B cell (primary cell): ENCODE results near the gene ZMPSTE24. TPM values are rescaled to one million over a fixed set of nuclear protein-coding genes. Genes with fewer than 3 reads are reported as not detected.

Source experiments
- ATAC-seq: fragments of 200-7000 bp; cut with Tn5 transposase; one replicate; pipeline ENCODE4 v1.10.0; 2021; ENCODE audit warnings: low read depth, mild to moderate bottlenecking, moderate number of reproducible peaks, moderate library complexity
- CTCF ChIA-PET: fragments of 350-600 bp; sonication (Branson Sonifier 250); formaldehyde crosslinking; loops from one replicate; lab custom pipeline; 2021; ENCODE audit warnings: antibody characterized with exemption, inconsistent platforms; lab: Charles Lee
- POLR2A ChIA-PET: fragments of 350-600 bp; sonication (Branson Sonifier 250); formaldehyde crosslinking; loops from one replicate; lab custom pipeline; 2021; ENCODE audit warnings: antibody characterized with exemption; lab: Charles Lee
- DNase-seq: peaks from one replicate; pipeline ENCODE4 v3.0.0; 2013
- H2AFZ ChIP-seq: 2 replicates; pipeline ENCODE4 v1.6.1; 2012; ENCODE audit warnings: mild to moderate bottlenecking, low read depth, low read length; ENCODE audit not compliant: insufficient read depth, poor library complexity, severe bottlenecking
- H3K27ac ChIP-seq, 2 donors: 1 replicate in 1 of 2; 2 replicates in 1 of 2; pipeline ENCODE4 v1.5.1; 2012 to 2013; ENCODE audit warnings: low read length in 2 of 2, mild to moderate bottlenecking in 2 of 2, moderate library complexity in 1 of 2
- H3K27me3 ChIP-seq, 4 experiments: fragments of 200-600 bp in 1 of 4; sonication (generic) in 1 of 4; replicated peaks in 1 of 4; 1 replicate in 2 of 4; 2 replicates in 2 of 4; pipeline versions ENCODE4 v1.6.1 to v1.7.0; 2013 to 2016; ENCODE audit warnings: low read length in 3 of 4, mild to moderate bottlenecking in 2 of 4, mixed read lengths in 1 of 4, moderate library complexity in 1 of 4; ENCODE audit not compliant: insufficient read depth in 4 of 4, control insufficient read depth in 3 of 4; ENCODE audit errors: control extremely low read depth in 1 of 4
- H3K36me3 ChIP-seq, 2 experiments: replicated peaks in 1 of 2; 1 replicate in 1 of 2; 2 replicates in 1 of 2; pipeline versions ENCODE4 v1.6.1 to v1.7.1; 2013; ENCODE audit warnings: low read length in 1 of 2; ENCODE audit not compliant: insufficient read depth in 2 of 2, control insufficient read depth in 1 of 2; ENCODE audit errors: control extremely low read depth in 1 of 2, extremely low read depth in 1 of 2
- H3K4me1 ChIP-seq, 2 donors: fragments of 200-600 bp in 1 of 2; sonication (generic) in 1 of 2; 1 replicate in 1 of 2; 2 replicates in 1 of 2; pipeline versions ENCODE4 v1.5.1 to v1.6.1; 2013 to 2017; ENCODE audit warnings: low read length in 2 of 2; ENCODE audit not compliant: control insufficient read depth in 2 of 2, insufficient read depth in 2 of 2
- H3K4me2 ChIP-seq: replicated peaks from 2 replicates; pipeline ENCODE3; 2012; ENCODE audit warnings: mild to moderate bottlenecking, low read depth, low read length; ENCODE audit not compliant: poor library complexity, severe bottlenecking
- H3K4me3 ChIP-seq, 5 experiments: fragments of 200-600 bp in 1 of 5; sonication (generic) in 1 of 5; 1 replicate in 3 of 5; 2 replicates in 2 of 5; pipeline versions ENCODE4 v1.5.1 to v1.7.0; 2011 to 2016; ENCODE audit warnings: low read length in 4 of 5, mild to moderate bottlenecking in 4 of 5, low read depth in 2 of 5, control low read depth in 1 of 5, moderate library complexity in 1 of 5; ENCODE audit not compliant: insufficient read depth in 1 of 5; ENCODE audit errors: control extremely low read depth in 1 of 5, extremely low read depth in 1 of 5
- H3K79me2 ChIP-seq: fragments of 200-600 bp; sonication (generic); one replicate; pipeline ENCODE4 v1.6.0; 2016; ENCODE audit warnings: low read length; ENCODE audit not compliant: control insufficient read depth, insufficient read depth
- H3K9ac ChIP-seq: fragments of 200-600 bp; sonication (generic); 2 replicates; pipeline ENCODE4 v1.6.1; 2017; ENCODE audit warnings: mild to moderate bottlenecking, low read length, moderate library complexity
- H3K9me3 ChIP-seq, 3 donors: one replicate each; pipeline versions ENCODE4 v1.6.1 to v1.7.1; 2013; ENCODE audit warnings: low read length in 2 of 3; ENCODE audit not compliant: control insufficient read depth in 2 of 3, insufficient read depth in 1 of 3; ENCODE audit errors: control extremely low read depth in 1 of 3
- H4K20me1 ChIP-seq: 2 replicates; pipeline ENCODE4 v1.6.0; 2012; ENCODE audit warnings: mild to moderate bottlenecking, low read length; ENCODE audit not compliant: insufficient read depth, control insufficient read depth, poor library complexity, severe bottlenecking
- H3K27ac Mint-ChIP-seq: one replicate; pipeline ENCODE4 v1.8.0; 2021; ENCODE audit warnings: mixed read lengths
- H3K27me3 Mint-ChIP-seq: one replicate; pipeline ENCODE4 v1.8.0; 2021; ENCODE audit warnings: mixed read lengths
- H3K4me1 Mint-ChIP-seq: one replicate; pipeline ENCODE4 v1.8.0; 2021; ENCODE audit warnings: mixed read lengths
- H3K4me3 Mint-ChIP-seq: one replicate; pipeline ENCODE4 v1.8.0; 2021; ENCODE audit warnings: mixed read lengths
- H3K9me3 Mint-ChIP-seq: one replicate; pipeline ENCODE4 v1.8.0; 2022; ENCODE audit warnings: mixed read lengths; ENCODE audit not compliant: insufficient read depth
- CTCF ChIP-seq: fragments of 200-600 bp; IDR thresholded peaks from one replicate; pipeline ENCODE4 v1.8.0; 2022; ENCODE audit warnings: antibody characterized with exemption, mild to moderate bottlenecking
- EZH2 ChIP-seq: IDR thresholded peaks from 2 replicates; pipeline ENCODE4 v1.6.1; 2012; ENCODE audit warnings: borderline replicate concordance, low read depth, mild to moderate bottlenecking, moderate library complexity, low read length; ENCODE audit not compliant: insufficient read depth, poor library complexity, severe bottlenecking
- WGBS: methylation state at CpG from one replicate; pipeline ENCODE4 v1.1.5; 2013; ENCODE audit warnings: missing lambda C conversion rate; ENCODE audit not compliant: insufficient coverage; 5-methylcytosine and 5-hydroxymethylcytosine counted together
- intact Hi-C: fragments of 100-400 bp; cut with micrococcal nuclease; formaldehyde crosslinking; loops from one replicate; pipeline ENCODE4 v1.10.0; 2022
- polyA plus RNA-seq: library from polyadenylated mRNA; depleted of rRNA; stranded (reverse); fragments of >200 nt; gene quantifications from 2 replicates; pipeline ENCODE4 v1.2.3, GENCODE V29; 2012
- total RNA-seq, 2 donors: library from RNA; stranded (reverse); fragments of 120-200 nt in 1 of 2; gene quantifications; 1 replicate in 1 of 2; 2 replicates in 1 of 2; pipeline versions ENCODE4 v1.2.3 to v1.2.4, GENCODE V29; 2013 to 2022

Gene ZMPSTE24
- total and polyA plus RNA-seq, 2 donors (not counting 1 experiment from before 2014, with no cell fraction given) = 3.5 to 18.5 TPM

DNA sequence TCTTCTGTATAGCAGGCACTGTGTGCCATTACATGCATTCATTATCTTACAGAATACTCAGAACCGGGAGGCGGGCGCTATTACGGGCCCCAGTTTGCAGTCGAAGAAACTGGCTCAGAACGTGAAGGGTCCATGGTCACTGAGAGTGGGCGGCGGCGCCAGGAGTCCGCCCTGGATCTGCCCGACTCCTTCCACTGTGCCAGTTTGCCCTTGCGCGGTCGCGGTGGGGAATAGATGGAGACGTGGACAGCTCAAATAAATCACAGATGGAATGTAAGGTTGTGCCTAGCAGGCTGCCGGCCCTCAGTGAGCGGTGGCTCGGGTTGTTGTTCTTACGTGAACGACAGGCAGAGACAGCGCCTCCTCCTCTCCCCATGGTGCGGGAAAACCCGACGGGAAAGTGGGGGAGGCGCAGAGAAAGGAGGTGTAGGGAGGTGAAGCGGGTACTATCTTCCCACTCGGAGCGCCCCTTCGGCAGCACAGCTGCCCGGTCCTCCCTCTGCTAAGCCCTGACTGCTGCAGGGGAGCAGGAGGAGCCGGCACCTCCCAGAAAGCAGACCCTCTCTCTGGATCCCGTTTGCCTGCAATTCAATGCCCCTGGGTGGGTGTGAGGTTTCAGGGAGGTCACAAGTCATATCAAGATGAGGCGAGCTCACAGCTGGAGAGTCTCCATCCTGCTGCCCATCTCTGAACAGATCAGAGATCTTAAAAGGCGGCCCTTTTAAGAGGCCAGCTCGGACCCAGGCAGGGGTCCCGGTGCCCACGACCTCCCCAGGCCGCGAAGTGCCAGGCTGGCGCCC is 58.0 kb downstream of the ZMPSTE24 start:
- no peak for TF ChIP-seq CTCF
- TF ChIP-seq EZH2 = no peak
- H3K79me2 ChIP-seq = no peaks in the 10 kb centered on the region
- Mint-ChIP-seq H3K4me3 (peak overlapping the region; percentile 92), H3K27me3 (peaks cover 5% of the 10 kb centered on the region), H3K9me3 (no peaks in the 10 kb centered on the region), H3K4me1 (peaks cover 53% of the 10 kb centered on the region), H3K27ac (peak overlapping the region; percentile 76)
- no peaks in the 10 kb centered on the region for H4K20me1 ChIP-seq
- peak overlapping the region; percentile 74 for H3K9ac ChIP-seq
- H3K27ac ChIP-seq = peak overlapping the region; percentile 10 to 40
- DNase-seq (peak; percentile 69), ATAC-seq (no peak)
- ChIA-PET CTCF (interaction anchor here (0.5 to 10.2 kb wide), 30 partner anchors 8 to 237 kb away, joined by 3 to 132 read pairs (median 5); no protein-coding TSS in a partner anchor), POLR2A (interaction anchor here (0.6 to 1.8 kb wide), 11 partner anchors 12 to 324 kb away, joined by 3 to 11 read pairs (median 4); partner anchors contain the start of gene ZMPSTE24)
- intact Hi-C loops = loop anchor here (1.0 to 2.0 kb wide), 4 partner anchors 57 to 163 kb away; partner anchors contain the start of genes SMAP2 and ZMPSTE24
- H3K9me3 ChIP-seq = no peaks in the 10 kb centered on the region
- H3K27me3 ChIP-seq = peaks cover 0 to 3% (median 1%) of the 10 kb centered on the region in 4 experiments
- H2AFZ ChIP-seq = peak overlapping the region; percentile 93
- H3K4me2 ChIP-seq = peak overlapping the region; percentile 97
- H3K4me3 ChIP-seq = peak overlapping the region; percentile 43 to 78 (median 66)
- no peaks in the 10 kb centered on the region for H3K36me3 ChIP-seq
- peaks cover 41 to 59% of the 10 kb centered on the region in 2 donors for H3K4me1 ChIP-seq
- 5% methylated on average over 27 of the region's 41 CpGs for WGBS
